GM23338 (cell line): ENCODE results near the gene BCL2. TPM values are rescaled to one million over a fixed set of nuclear protein-coding genes. Genes with fewer than 3 reads are reported as not detected.

ENCODE experiments used
- ATAC-seq: fragments of 200-7000 bp; cut with Tn5 transposase; 3 replicates; pipeline ENCODE4 v1.9.1; 2020
- DNase-seq: peaks from one replicate; pipeline ENCODE4 v3.0.0-alpha.2; 2015; ENCODE audit warnings: low spot score
- H2AFZ ChIP-seq: fragments of 200-600 bp; sonication (generic); 2 replicates; pipeline ENCODE4 v1.8.0; 2016; ENCODE audit warnings: antibody characterized with exemption, mild to moderate bottlenecking, moderate library complexity
- H3F3A ChIP-seq: fragments of 200-600 bp; sonication (generic); replicated peaks from 2 replicates; pipeline ENCODE4 v1.8.0; 2017; ENCODE audit warnings: antibody characterized with exemption, mixed run types, low read depth
- H3K27ac ChIP-seq: fragments of 200-600 bp; sonication (generic); 2 replicates; pipeline ENCODE4 v1.6.1; 2016; ENCODE audit warnings: low read depth
- H3K27me3 ChIP-seq: fragments of 200-600 bp; sonication (generic); 2 replicates; pipeline ENCODE4 v1.8.0; 2016; ENCODE audit warnings: mild to moderate bottlenecking, mixed run types, moderate library complexity; ENCODE audit not compliant: insufficient read depth
- H3K36me3 ChIP-seq: fragments of 200-600 bp; sonication (generic); 2 replicates; pipeline ENCODE4 v1.8.0; 2016; ENCODE audit warnings: mild to moderate bottlenecking; ENCODE audit not compliant: insufficient read depth
- H3K4me1 ChIP-seq: fragments of 200-600 bp; sonication (generic); 2 replicates; pipeline ENCODE4 v1.8.0; 2016; ENCODE audit warnings: mild to moderate bottlenecking, moderate library complexity; ENCODE audit not compliant: insufficient read depth
- H3K4me2 ChIP-seq: fragments of 200-600 bp; sonication (generic); 2 replicates; pipeline ENCODE4 v1.7.1; 2017; ENCODE audit warnings: mixed run types
- H3K4me3 ChIP-seq: fragments of 200-600 bp; sonication (generic); 2 replicates; pipeline ENCODE4 v1.6.1; 2016; ENCODE audit warnings: mixed run types
- H3K79me2 ChIP-seq: fragments of 200-600 bp; sonication (generic); replicated peaks from 2 replicates; pipeline ENCODE4 v1.8.0; 2017; ENCODE audit warnings: mild to moderate bottlenecking; ENCODE audit not compliant: insufficient read depth
- H3K9me2 ChIP-seq: fragments of 200-600 bp; sonication (generic); 2 replicates; pipeline ENCODE4 v1.8.0; 2017; ENCODE audit not compliant: insufficient read depth
- H4K20me1 ChIP-seq: fragments of 200-600 bp; sonication (generic); replicated peaks from 2 replicates; pipeline ENCODE4 v1.8.0; 2017; ENCODE audit warnings: mild to moderate bottlenecking; ENCODE audit not compliant: insufficient read depth
- H3K27ac Mint-ChIP-seq: 2 replicates; pipeline ENCODE4 v1.8.0; 2020; ENCODE audit warnings: inconsistent platforms, mild to moderate bottlenecking, moderate library complexity, mixed read lengths
- H3K27me3 Mint-ChIP-seq: 3 replicates; pipeline ENCODE4 v1.8.0; 2022; ENCODE audit warnings: low read depth, mild to moderate bottlenecking, moderate library complexity, mixed read lengths, inconsistent platforms; ENCODE audit not compliant: insufficient read depth, poor library complexity
- H3K36me3 Mint-ChIP-seq: 3 replicates; pipeline ENCODE4 v1.8.0; 2021; ENCODE audit warnings: low read depth, mild to moderate bottlenecking, inconsistent platforms, moderate library complexity, mixed read lengths
- H3K4me1 Mint-ChIP-seq: 3 replicates; pipeline ENCODE4 v1.8.0; 2020; ENCODE audit warnings: mild to moderate bottlenecking, inconsistent platforms, mixed read lengths
- H3K4me3 Mint-ChIP-seq: 3 replicates; pipeline ENCODE4 v1.8.0; 2021; ENCODE audit warnings: moderate library complexity, mild to moderate bottlenecking, inconsistent platforms, mixed read lengths
- H3K9me3 Mint-ChIP-seq: 3 replicates; pipeline ENCODE4 v1.8.0; 2020; ENCODE audit warnings: moderate library complexity, mild to moderate bottlenecking, inconsistent platforms, mixed read lengths
- CREB1 ChIP-seq: fragments of 250-450 bp; sonication (Bioruptor Pico); IDR thresholded peaks from 2 replicates; pipeline ENCODE4 v1.5.0; 2020; ENCODE audit warnings: low read depth, mild to moderate bottlenecking, moderate library complexity
- CTCF ChIP-seq, 2 experiments: fragments of 200-600 bp in 1 of 2; sonication (generic) in 1 of 2; conservative IDR thresholded peaks; 2 replicates each; pipeline versions ENCODE4 v1.5.1 to v1.6.1; 2016 to 2017; ENCODE audit warnings: antibody characterized with exemption in 2 of 2, low read depth in 2 of 2, mild to moderate bottlenecking in 2 of 2, moderate library complexity in 1 of 2
- ETS1 ChIP-seq: IDR thresholded peaks from 2 replicates; pipeline ENCODE4 v1.6.1; 2016; ENCODE audit warnings: antibody characterized with exemption
- EZH2 ChIP-seq: fragments of 200-600 bp; sonication (generic); IDR thresholded peaks from one replicate; pipeline ENCODE4 v1.8.0; 2017; ENCODE audit warnings: antibody characterized with exemption, mild to moderate bottlenecking, low read depth; ENCODE audit not compliant: unreplicated experiment
- EZH2phosphoT487 ChIP-seq: fragments of 200-600 bp; sonication (generic); IDR thresholded peaks from one replicate; pipeline ENCODE4 v1.8.1; 2018; ENCODE audit warnings: antibody characterized with exemption; ENCODE audit not compliant: unreplicated experiment
- JUNB ChIP-seq: IDR thresholded peaks from one replicate; pipeline ENCODE4 v1.6.1; 2016; ENCODE audit warnings: antibody characterized with exemption; ENCODE audit not compliant: unreplicated experiment
- NANOG ChIP-seq: IDR thresholded peaks from 2 replicates; pipeline ENCODE4 v1.6.1; 2016; ENCODE audit warnings: antibody characterized with exemption, borderline replicate concordance
- POLR2AphosphoS5 ChIP-seq: IDR thresholded peaks from 2 replicates; pipeline ENCODE4 v1.6.1; 2016; ENCODE audit warnings: antibody characterized with exemption, low read depth
- REST ChIP-seq: IDR thresholded peaks from one replicate; pipeline ENCODE4 v1.6.1; 2018; ENCODE audit warnings: antibody characterized with exemption; ENCODE audit not compliant: unreplicated experiment
- STAT1 ChIP-seq: IDR thresholded peaks from one replicate; pipeline ENCODE4 v1.6.1; 2016; ENCODE audit warnings: antibody characterized with exemption; ENCODE audit not compliant: unreplicated experiment
- ZNF114 ChIP-seq: fragments of 250-450 bp; sonication (Bioruptor Pico); IDR thresholded peaks from 2 replicates; pipeline ENCODE4 v1.5.0; 2020; ENCODE audit warnings: mild to moderate bottlenecking, moderate library complexity
- ZNF331 ChIP-seq: fragments of 250-450 bp; sonication (Bioruptor Pico); IDR thresholded peaks from 2 replicates; pipeline ENCODE4 v1.5.0; 2020; ENCODE audit warnings: low read depth, mild to moderate bottlenecking, moderate library complexity
- ZNF462 ChIP-seq: fragments of 250-450 bp; sonication (Bioruptor Pico); IDR thresholded peaks from 2 replicates; pipeline ENCODE4 v1.5.0; 2020; ENCODE audit warnings: mild to moderate bottlenecking, moderate library complexity
- polyA plus RNA-seq: library from polyadenylated mRNA; unstranded; fragments of >200 nt; fragmentation: Nextera tagmentation; extraction: Ambion mirVana; gene quantifications from 2 replicates; pipeline ENCODE4 v1.2.1, GENCODE V29; 2016
- total RNA-seq: library from RNA; depleted of rRNA; stranded (reverse); fragments of >200 nt; shearing (Covaris generic); gene quantifications from 2 replicates; pipeline ENCODE4 v1.2.3, GENCODE V29; 2014

BCL2 gene
- total and polyA plus RNA-seq, 2 experiments from 2014 or later, result 1.2 to 4.0 TPM

- no peaks in the 10 kb centered on the region for H3K4me1 ChIP-seq
- H3K27me3 Mint-ChIP-seq, result peaks cover 3% of the 10 kb centered on the region
- DNase-seq (no peak), ATAC-seq (no peak)
- H3K9me3 Mint-ChIP-seq, result no peaks in the 10 kb centered on the region; the same call in 2 of the 3 replicates
- H3K9me2 ChIP-seq, result peaks cover 3% of the 10 kb centered on the region; the same call in 1 of the 2 replicates
- TF ChIP-seq ZNF462 (CRISPR knock-in tag) (no peak), EZH2 (no peak), CTCF (conservative IDR thresholded peaks at IDR 0.05; ENCODE audit: low read depth in 2 of 2) (no peak), JUNB (no peak), STAT1 (no peak), NANOG (no peak), ZNF331 (no peak), ZNF114 (CRISPR knock-in tag) (no peak), EZH2phosphoT487 (no peak), CREB1 (CRISPR knock-in tag) (no peak), POLR2AphosphoS5 (no peak), ETS1 (no peak), REST (no peak)
- no peaks in the 10 kb centered on the region for H3K79me2 ChIP-seq
- H3K4me2 ChIP-seq, result no peak overlapping the region
- H3K36me3 Mint-ChIP-seq, result no peaks in the 10 kb centered on the region
- no peaks in the 10 kb centered on the region for H3K27me3 ChIP-seq
- no peak overlapping the region for H3K27ac Mint-ChIP-seq
- no peaks in the 10 kb centered on the region for H4K20me1 ChIP-seq
- peaks cover 10% of the 10 kb centered on the region; the same call in 2 of the 3 replicates for H3K4me1 Mint-ChIP-seq
- H3K4me3 ChIP-seq, result no peak overlapping the region
- H3K4me3 Mint-ChIP-seq, result no peak overlapping the region
- H2AFZ ChIP-seq, result no peak overlapping the region
- no peaks in the 10 kb centered on the region for H3K36me3 ChIP-seq
- H3F3A ChIP-seq, result no peaks in the 10 kb centered on the region
- H3K27ac ChIP-seq, result no peak overlapping the region
These were observed 193.2 kb downstream of the BCL2 start for GRCh38 chr18:63126134-63127069.
